GM23248 (cell line): ENCODE data around the gene TNXB. TPM values are rescaled to one million over a fixed set of nuclear protein-coding genes. Genes with fewer than 3 reads are reported as not detected.
"Not testable (repeated sequence)": the region's sequence is repeated elsewhere in the genome, so short reads cannot be mapped to it uniquely, and the experiment has no call there.

Experiments used
- DNase-seq: peaks from one replicate; pipeline ENCODE4 v3.0.0-alpha.2; 2015
- H2AFZ ChIP-seq: fragments of 200-600 bp; sonication (generic); 2 replicates; pipeline ENCODE4 v1.6.1; 2016; ENCODE audit warnings: antibody characterized with exemption
- H3F3A ChIP-seq: fragments of 200-600 bp; sonication (generic); 2 replicates; pipeline ENCODE4 v1.6.1; 2016; ENCODE audit warnings: mild to moderate bottlenecking, antibody characterized with exemption, mixed run types; ENCODE audit not compliant: insufficient read depth
- H3K27ac ChIP-seq: fragments of 200-600 bp; sonication (generic); 2 replicates; pipeline ENCODE4 v1.5.1; 2016; ENCODE audit warnings: mild to moderate bottlenecking
- H3K27me3 ChIP-seq: fragments of 200-600 bp; sonication (generic); replicated peaks from 2 replicates; pipeline ENCODE4 v1.6.1; 2016; ENCODE audit warnings: mild to moderate bottlenecking; ENCODE audit not compliant: insufficient read depth
- H3K36me3 ChIP-seq: fragments of 200-600 bp; sonication (generic); 2 replicates; pipeline ENCODE4 v1.6.1; 2016; ENCODE audit warnings: low read depth, mild to moderate bottlenecking
- H3K4me1 ChIP-seq: fragments of 200-600 bp; sonication (generic); 2 replicates; pipeline ENCODE4 v1.6.1; 2016; ENCODE audit warnings: mild to moderate bottlenecking; ENCODE audit not compliant: insufficient read depth
- H3K4me2 ChIP-seq: fragments of 200-600 bp; sonication (generic); one replicate; pipeline ENCODE4 v1.6.1; 2016; ENCODE audit warnings: mild to moderate bottlenecking; ENCODE audit not compliant: unreplicated experiment
- H3K4me3 ChIP-seq: fragments of 200-600 bp; sonication (generic); 2 replicates; pipeline ENCODE4 v1.5.1; 2016; ENCODE audit warnings: mild to moderate bottlenecking
- H3K79me2 ChIP-seq: fragments of 200-600 bp; sonication (generic); 2 replicates; pipeline ENCODE4 v1.6.1; 2016; ENCODE audit warnings: mild to moderate bottlenecking; ENCODE audit not compliant: insufficient read depth
- H3K9ac ChIP-seq: fragments of 200-600 bp; sonication (generic); 2 replicates; pipeline ENCODE4 v1.6.1; 2016; ENCODE audit warnings: mild to moderate bottlenecking
- H3K9me2 ChIP-seq: fragments of 200-600 bp; sonication (generic); 2 replicates; pipeline ENCODE4 v1.6.1; 2016; ENCODE audit warnings: mixed run types, mild to moderate bottlenecking, moderate library complexity; ENCODE audit not compliant: insufficient read depth
- H3K9me3 ChIP-seq: fragments of 200-600 bp; sonication (generic); one replicate; pipeline ENCODE4 v1.6.1; 2017; ENCODE audit warnings: low read depth
- H4K20me1 ChIP-seq: fragments of 200-600 bp; sonication (generic); 2 replicates; pipeline ENCODE4 v1.6.0; 2016; ENCODE audit not compliant: insufficient read depth
- EZH2 ChIP-seq: fragments of 200-600 bp; sonication (generic); IDR thresholded peaks from 2 replicates; pipeline ENCODE4 v1.6.1; 2018; ENCODE audit warnings: antibody characterized with exemption, mild to moderate bottlenecking; ENCODE audit not compliant: insufficient read depth, poor library complexity, severe bottlenecking
- EZH2phosphoT487 ChIP-seq: fragments of 200-600 bp; sonication (generic); IDR thresholded peaks from 2 replicates; pipeline ENCODE4 v1.6.1; 2018; ENCODE audit warnings: antibody characterized with exemption, moderate library complexity, mild to moderate bottlenecking, low read depth; ENCODE audit not compliant: insufficient read depth
- WGBS, 2 experiments: methylation state at CpG; one replicate each; pipeline ENCODE4 v1.1.6; 2015 to 2017; ENCODE audit warnings: low lambda C conversion rate in 2 of 2, low coverage in 1 of 2; ENCODE audit errors: missing lambda C conversion rate in 2 of 2; 5-methylcytosine and 5-hydroxymethylcytosine counted together
- in situ Hi-C: fragments of 300-500 bp; cut with MboI; formaldehyde crosslinking; loops from 2 replicates; pipeline ENCODE4 v1.15.0; 2020
- polyA plus RNA-seq: library from polyadenylated mRNA; unstranded; fragments of >200 nt; fragmentation: Nextera tagmentation; extraction: Ambion mirVana; gene quantifications from 2 replicates; pipeline ENCODE4 v1.2.1, GENCODE V29; 2016
- total RNA-seq: library from RNA; depleted of rRNA; stranded (reverse); fragments of >200 nt; shearing (Covaris generic); gene quantifications from 2 replicates; pipeline ENCODE4 v1.2.3, GENCODE V29; 2014

TNXB gene
- total and polyA plus RNA-seq, 2 experiments from 2014 or later: 5.2 to 23.8 TPM

DNA sequence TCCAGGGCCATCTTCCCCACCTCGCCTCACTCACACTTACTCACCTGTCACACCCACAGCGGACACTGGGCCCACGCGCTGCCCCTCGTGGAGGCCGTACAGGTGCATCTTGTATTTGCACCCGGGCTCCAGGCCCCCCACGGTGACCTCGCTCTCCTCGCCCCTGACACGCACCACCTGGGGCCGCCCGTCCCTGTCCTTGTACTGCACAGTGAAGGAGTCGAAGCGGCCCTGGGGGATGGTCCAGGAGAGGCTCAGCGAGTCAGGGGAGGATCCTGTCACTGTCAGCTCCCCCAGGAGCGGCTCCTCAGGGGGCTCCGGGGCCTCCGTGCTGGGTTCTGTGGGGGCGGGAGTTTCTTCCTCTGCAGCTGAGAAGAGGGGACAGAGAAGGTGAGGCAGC lies 56.5 kb downstream of the TNXB start:
- H3K27ac ChIP-seq, H4K20me1 ChIP-seq, H3K9me2 ChIP-seq, H3K36me3 ChIP-seq, H2AFZ ChIP-seq, DNase-seq, in situ Hi-C loops, H3K27me3 ChIP-seq, H3K4me3 ChIP-seq, H3K4me1 ChIP-seq, H3F3A ChIP-seq, H3K9me3 ChIP-seq, H3K9ac ChIP-seq, H3K79me2 ChIP-seq, H3K4me2 ChIP-seq: not testable (repeated sequence)
- 78 to 84% methylated on average over 17 to 20 of the region's 20 CpGs for WGBS, 2 experiments

DNA sequence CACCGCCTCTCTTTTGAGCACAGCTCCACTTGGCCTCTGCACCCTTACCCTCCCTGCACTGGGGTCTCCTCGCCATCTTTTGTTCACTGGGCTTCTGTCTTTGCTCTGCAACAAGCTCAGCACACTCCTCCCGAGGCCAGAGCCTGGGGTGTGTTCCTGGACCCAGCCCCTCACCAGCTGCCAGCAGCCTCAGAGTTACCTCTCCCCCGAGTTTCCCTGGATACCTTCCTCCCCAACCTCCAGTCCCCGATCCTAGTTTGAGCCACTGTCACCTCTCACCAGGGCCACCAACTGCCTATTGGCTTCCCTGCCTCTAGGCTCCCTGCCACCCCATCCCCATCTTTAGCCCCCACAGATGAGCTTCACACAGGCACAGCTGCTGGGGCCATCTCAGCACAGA lies 58.6 kb downstream of the TNXB start:
- no peaks in the 10 kb centered on the region for H3F3A ChIP-seq
- no peaks in the 10 kb centered on the region for H3K9me3 ChIP-seq
- H2AFZ ChIP-seq: no peak overlapping the region
- no peak overlapping the region for H3K9ac ChIP-seq
- DNase-seq: no peak
- no peaks in the 10 kb centered on the region for H3K9me2 ChIP-seq
- H3K27me3 ChIP-seq: no peaks in the 10 kb centered on the region
- no peak overlapping the region for H3K4me3 ChIP-seq
- TF ChIP-seq EZH2phosphoT487 (no peak), EZH2 (no peak)
- H3K27ac ChIP-seq: no peak overlapping the region
- no peaks in the 10 kb centered on the region for H3K79me2 ChIP-seq
- in situ Hi-C loops: no loop called here
- H3K4me2 ChIP-seq: no peak overlapping the region
- no peaks in the 10 kb centered on the region for H3K36me3 ChIP-seq
- peaks cover 19% of the 10 kb centered on the region for H3K4me1 ChIP-seq
- WGBS, 2 experiments: 51 to 56% methylated on average over 2 to 5 of the region's 5 CpGs
- H4K20me1 ChIP-seq: no peaks in the 10 kb centered on the region

DNA sequence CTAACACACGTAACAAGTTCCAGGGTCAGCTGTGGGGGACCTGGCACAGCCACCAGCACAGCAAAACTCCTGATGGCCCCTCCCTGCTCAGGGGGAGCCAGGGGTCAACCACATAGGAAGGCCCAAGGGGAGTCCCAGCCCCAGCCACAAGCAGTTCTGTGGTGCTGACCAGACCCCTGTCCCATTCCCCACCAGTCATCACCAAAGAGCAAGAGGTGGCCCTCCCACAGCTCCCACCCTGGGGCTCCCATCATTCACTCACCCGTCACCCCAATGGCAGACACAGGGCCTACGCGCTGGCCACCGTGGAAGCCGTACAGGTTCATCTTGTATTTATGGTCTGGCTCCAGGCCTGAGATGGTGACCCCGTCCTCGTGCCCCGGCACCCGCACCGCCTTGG lies 59.4 kb downstream of the TNXB start:
- H3K36me3 ChIP-seq, DNase-seq, H3K79me2 ChIP-seq, H3K9ac ChIP-seq, H3F3A ChIP-seq, H3K4me2 ChIP-seq, H4K20me1 ChIP-seq, H3K9me3 ChIP-seq, H3K9me2 ChIP-seq, in situ Hi-C loops, H3K27me3 ChIP-seq, H2AFZ ChIP-seq, H3K4me3 ChIP-seq, H3K27ac ChIP-seq: not testable (repeated sequence)
- H3K4me1 ChIP-seq: peaks cover 19% of the 10 kb centered on the region
- WGBS, 2 experiments: 93 to 96% methylated on average over 6 to 11 of the region's 11 CpGs

DNA sequence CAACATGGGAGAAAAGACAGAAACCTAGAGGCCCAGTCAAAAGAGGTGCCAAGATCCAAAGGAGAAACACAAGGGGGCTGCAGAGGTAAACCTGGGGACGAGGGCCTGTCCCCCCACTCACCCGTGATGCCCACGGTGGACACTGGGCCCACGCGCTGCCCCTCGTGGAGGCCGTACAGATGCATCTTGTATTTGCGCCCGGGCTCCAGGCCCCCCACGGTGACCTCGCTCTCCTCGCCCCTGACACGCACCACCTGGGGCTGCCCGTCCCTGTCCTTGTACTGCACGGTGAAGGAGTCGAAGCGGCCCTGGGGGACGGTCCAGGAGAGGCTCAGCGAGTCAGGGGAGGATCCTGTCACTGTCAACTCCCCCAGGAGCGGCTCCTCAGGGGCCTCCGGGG lies 60.0 kb downstream of the TNXB start:
- DNase-seq: not testable (repeated sequence)

DNA sequence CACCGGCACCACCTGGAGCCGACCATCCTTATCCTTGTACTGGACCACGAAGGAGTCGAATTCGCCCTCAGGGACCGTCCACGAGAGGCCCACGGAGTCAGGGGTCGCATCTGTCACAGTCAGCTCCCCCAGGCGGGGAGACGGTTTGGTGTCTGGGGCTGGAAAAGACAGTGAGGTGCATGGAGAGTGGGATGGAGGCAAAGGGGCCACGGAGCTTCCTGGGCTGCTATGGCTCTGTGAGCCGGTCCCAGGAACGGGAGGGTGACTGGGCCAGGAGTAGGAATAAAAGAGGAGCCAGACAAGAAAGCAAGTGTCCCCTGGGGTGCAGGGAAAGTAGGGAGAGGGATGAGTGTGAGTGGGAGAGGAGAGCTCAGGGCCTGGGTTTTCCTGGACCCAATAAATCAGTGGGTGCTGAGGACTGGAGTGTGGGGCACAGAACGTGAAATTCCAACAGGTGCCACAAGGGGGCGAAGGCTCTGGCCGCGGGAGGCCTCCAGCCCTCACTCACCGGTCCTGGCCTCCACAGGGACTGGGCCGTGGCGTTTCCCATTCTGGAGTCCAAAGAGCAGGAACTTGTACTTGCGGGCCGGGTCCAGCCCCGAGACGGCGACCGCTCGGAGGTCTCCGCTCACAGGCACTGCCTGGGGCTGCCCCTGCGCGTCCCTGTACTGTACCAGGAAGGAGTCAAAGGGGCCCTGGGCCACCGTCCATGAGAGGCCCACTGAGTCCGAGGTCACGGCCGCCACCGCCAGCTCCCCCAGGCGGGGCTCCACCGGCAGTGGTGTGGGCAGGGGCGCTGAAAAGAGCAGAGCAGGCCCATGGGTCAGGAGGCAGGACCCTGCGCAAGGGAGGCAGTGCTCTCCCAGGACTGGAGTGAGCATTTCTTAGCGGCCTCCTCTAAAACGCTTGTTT lies 61.0 kb downstream of the TNXB start:
- Histone ChIP-seq H3K9me2 (no peaks in the 10 kb centered on the region), H3F3A (no peaks in the 10 kb centered on the region), H3K4me1 (peaks cover 19% of the 10 kb centered on the region), H3K27me3 (no peaks in the 10 kb centered on the region), H3K9ac (no peak overlapping the region), H2AFZ (peak overlapping the region; percentile 51; the same call in 1 of the 2 replicates), H3K79me2 (no peaks in the 10 kb centered on the region), H3K27ac (no peak overlapping the region), H3K9me3 (no peaks in the 10 kb centered on the region), H3K4me3 (no peak overlapping the region), H4K20me1 (no peaks in the 10 kb centered on the region), H3K4me2 (peak overlapping the region; percentile 37), H3K36me3 (no peaks in the 10 kb centered on the region)
- 52% methylated on average over 42 of the region's 42 CpGs for WGBS, 2 experiments
- TF ChIP-seq EZH2: no peak
- no peak for TF ChIP-seq EZH2phosphoT487
- in situ Hi-C loops: no loop called here
- DNase-seq: peak; percentile 73

More for the DNA sequence above, 60.0 kb downstream of the TNXB start:
- in situ Hi-C loops, H3K9me2 ChIP-seq, H3K9ac ChIP-seq, H3K4me2 ChIP-seq, H3K36me3 ChIP-seq, H3K27ac ChIP-seq, H3K4me3 ChIP-seq, H3K27me3 ChIP-seq, H4K20me1 ChIP-seq, H3K79me2 ChIP-seq, H2AFZ ChIP-seq, H3F3A ChIP-seq, H3K9me3 ChIP-seq: not testable (repeated sequence)
- WGBS, 2 experiments: 89 to 91% methylated on average over 18 to 21 of the region's 21 CpGs
- H3K4me1 ChIP-seq: peaks cover 19% of the 10 kb centered on the region
